ENCODE measurements around the gene TASP1.
"Not testable (repeated sequence)": the region's sequence is repeated elsewhere in the genome, so short reads cannot be mapped to it uniquely, and the experiment has no call there.

Gene TASP1

GRCh38 chr20:13671916-13672378 is 33.2 kb upstream of the TASP1 start:
- Histone ChIP-seq H3K27me3 (ENCODE audit: control insufficient read depth, insufficient read depth, low read length) (no peaks in the 10 kb centered on the region), H3K4me3 (ENCODE audit: low read depth, low read length) (no peak overlapping the region)

GRCh38 chr20:13671512-13671911 is 32.8 kb upstream of the TASP1 start:
- Histone ChIP-seq H3K36me3 (ENCODE audit: control insufficient read depth, insufficient read depth, low read length) (no peaks in the 10 kb centered on the region), H3K27me3 (ENCODE audit: control insufficient read depth, insufficient read depth, low read length) (no peaks in the 10 kb centered on the region), H3K4me1 (ENCODE audit: control insufficient read depth, insufficient read depth, low read length) (no peaks in the 10 kb centered on the region), H3K9ac (ENCODE audit: low read length) (no peak overlapping the region), H3K4me3 (ENCODE audit: low read depth, low read length) (no peak overlapping the region), H3K9me3 (ENCODE audit: control insufficient read depth, insufficient read depth, low read depth, low read length) (no peaks in the 10 kb centered on the region), H3K27ac (ENCODE audit: low read depth, low read length) (no peak overlapping the region)

More at GRCh38 chr20:13671916-13672378, 33.2 kb upstream of the TASP1 start:
- H3K9ac ChIP-seq (ENCODE audit: low read length), result no peak overlapping the region
- H3K27ac ChIP-seq (ENCODE audit: low read depth, low read length), result no peak overlapping the region
- H3K4me1 ChIP-seq (ENCODE audit: control insufficient read depth, insufficient read depth, low read length), result no peaks in the 10 kb centered on the region
- no peaks in the 10 kb centered on the region for H3K36me3 ChIP-seq (ENCODE audit: control insufficient read depth, insufficient read depth, low read length)
- H3K9me3 ChIP-seq (ENCODE audit: control insufficient read depth, insufficient read depth, low read depth, low read length), result no peaks in the 10 kb centered on the region

GRCh38 chr20:13670160-13670559 is 31.4 kb upstream of the TASP1 start:
- no peaks in the 10 kb centered on the region for H3K9me3 ChIP-seq (ENCODE audit: control insufficient read depth, insufficient read depth, low read depth, low read length)
- no peak overlapping the region for H3K4me3 ChIP-seq (ENCODE audit: low read depth, low read length)
- no peaks in the 10 kb centered on the region for H3K27me3 ChIP-seq (ENCODE audit: control insufficient read depth, insufficient read depth, low read length)
- no peaks in the 10 kb centered on the region for H3K4me1 ChIP-seq (ENCODE audit: control insufficient read depth, insufficient read depth, low read length)
- no peaks in the 10 kb centered on the region for H3K36me3 ChIP-seq (ENCODE audit: control insufficient read depth, insufficient read depth, low read length)
- H3K9ac ChIP-seq (ENCODE audit: low read length), result no peak overlapping the region
- no peak overlapping the region for H3K27ac ChIP-seq (ENCODE audit: low read depth, low read length)

- no peak overlapping the region for H3K9ac ChIP-seq (ENCODE audit: low read length)
- no peak overlapping the region for H3K4me3 ChIP-seq (ENCODE audit: low read depth, low read length)
- no peak overlapping the region for H3K27ac ChIP-seq (ENCODE audit: low read depth, low read length)
- H3K27me3 ChIP-seq (ENCODE audit: control insufficient read depth, insufficient read depth, low read length), result no peaks in the 10 kb centered on the region
- H3K4me1 ChIP-seq (ENCODE audit: control insufficient read depth, insufficient read depth, low read length), result no peaks in the 10 kb centered on the region
- no peaks in the 10 kb centered on the region for H3K36me3 ChIP-seq (ENCODE audit: control insufficient read depth, insufficient read depth, low read length)
- H3K9me3 ChIP-seq (ENCODE audit: control insufficient read depth, insufficient read depth, low read depth, low read length), result no peaks in the 10 kb centered on the region
These were observed 27.1 kb upstream of the TASP1 start for GRCh38 chr20:13665709-13666395.

- no peak overlapping the region for H3K9ac ChIP-seq (ENCODE audit: low read length)
- H3K27ac ChIP-seq (ENCODE audit: low read depth, low read length), result no peak overlapping the region
- no peak overlapping the region for H3K4me3 ChIP-seq (ENCODE audit: low read depth, low read length)
- H3K9me3 ChIP-seq (ENCODE audit: control insufficient read depth, insufficient read depth, low read depth, low read length), result no peaks in the 10 kb centered on the region
- no peaks in the 10 kb centered on the region for H3K27me3 ChIP-seq (ENCODE audit: control insufficient read depth, insufficient read depth, low read length)
- H3K36me3 ChIP-seq (ENCODE audit: control insufficient read depth, insufficient read depth, low read length), result no peaks in the 10 kb centered on the region
- H3K4me1 ChIP-seq (ENCODE audit: control insufficient read depth, insufficient read depth, low read length), result no peaks in the 10 kb centered on the region
These were observed 22.4 kb upstream of the TASP1 start for GRCh38 chr20:13661070-13661685.

GRCh38 chr20:13659288-13659687 is 20.6 kb upstream of the TASP1 start:
- no peak overlapping the region for H3K27ac ChIP-seq (ENCODE audit: low read depth, low read length)
- H3K36me3 ChIP-seq (ENCODE audit: control insufficient read depth, insufficient read depth, low read length), result no peaks in the 10 kb centered on the region
- H3K4me3 ChIP-seq (ENCODE audit: low read depth, low read length), result no peak overlapping the region
- H3K27me3 ChIP-seq (ENCODE audit: control insufficient read depth, insufficient read depth, low read length), result no peaks in the 10 kb centered on the region
- no peak overlapping the region for H3K9ac ChIP-seq (ENCODE audit: low read length)
- H3K4me1 ChIP-seq (ENCODE audit: control insufficient read depth, insufficient read depth, low read length), result no peaks in the 10 kb centered on the region
- H3K9me3 ChIP-seq (ENCODE audit: control insufficient read depth, insufficient read depth, low read depth, low read length), result no peaks in the 10 kb centered on the region

- H3K4me3 ChIP-seq (ENCODE audit: low read depth, low read length); H3K27me3 ChIP-seq (ENCODE audit: control insufficient read depth, insufficient read depth, low read length); H3K9me3 ChIP-seq (ENCODE audit: control insufficient read depth, insufficient read depth, low read depth, low read length); H3K4me1 ChIP-seq (ENCODE audit: control insufficient read depth, insufficient read depth, low read length); H3K9ac ChIP-seq (ENCODE audit: low read length); H3K36me3 ChIP-seq (ENCODE audit: control insufficient read depth, insufficient read depth, low read length); H3K27ac ChIP-seq (ENCODE audit: low read depth, low read length): not testable (repeated sequence)
These were observed 19.3 kb upstream of the TASP1 start for GRCh38 chr20:13658060-13658459.

- Histone ChIP-seq H3K4me3 (ENCODE audit: low read depth, low read length) (no peak overlapping the region), H3K27me3 (ENCODE audit: control insufficient read depth, insufficient read depth, low read length) (no peaks in the 10 kb centered on the region), H3K4me1 (ENCODE audit: control insufficient read depth, insufficient read depth, low read length) (no peaks in the 10 kb centered on the region), H3K36me3 (ENCODE audit: control insufficient read depth, insufficient read depth, low read length) (no peaks in the 10 kb centered on the region), H3K9ac (ENCODE audit: low read length) (no peak overlapping the region), H3K9me3 (ENCODE audit: control insufficient read depth, insufficient read depth, low read depth, low read length) (no peaks in the 10 kb centered on the region), H3K27ac (ENCODE audit: low read depth, low read length) (no peak overlapping the region)
These were observed 18.1 kb upstream of the TASP1 start for GRCh38 chr20:13656721-13657368.

GRCh38 chr20:13654463-13655023 is 15.8 kb upstream of the TASP1 start:
- Histone ChIP-seq H3K4me1 (ENCODE audit: control insufficient read depth, insufficient read depth, low read length) (peaks cover 11% of the 10 kb centered on the region), H3K9me3 (ENCODE audit: control insufficient read depth, insufficient read depth, low read depth, low read length) (no peaks in the 10 kb centered on the region), H3K27me3 (ENCODE audit: control insufficient read depth, insufficient read depth, low read length) (no peaks in the 10 kb centered on the region), H3K9ac (ENCODE audit: low read length) (no peak overlapping the region), H3K4me3 (ENCODE audit: low read depth, low read length) (no peak overlapping the region), H3K36me3 (ENCODE audit: control insufficient read depth, insufficient read depth, low read length) (no peaks in the 10 kb centered on the region), H3K27ac (ENCODE audit: low read depth, low read length) (no peak overlapping the region)

GRCh38 chr20:13650474-13650873 is 11.7 kb upstream of the TASP1 start:
- H3K4me1 ChIP-seq (ENCODE audit: control insufficient read depth, insufficient read depth, low read length), result peaks cover 17% of the 10 kb centered on the region
- H3K27ac ChIP-seq (ENCODE audit: low read depth, low read length), result no peak overlapping the region
- no peaks in the 10 kb centered on the region for H3K27me3 ChIP-seq (ENCODE audit: control insufficient read depth, insufficient read depth, low read length)
- H3K4me3 ChIP-seq (ENCODE audit: low read depth, low read length), result no peak overlapping the region
- no peak overlapping the region for H3K9ac ChIP-seq (ENCODE audit: low read length)
- H3K9me3 ChIP-seq (ENCODE audit: control insufficient read depth, insufficient read depth, low read depth, low read length), result no peaks in the 10 kb centered on the region
- no peaks in the 10 kb centered on the region for H3K36me3 ChIP-seq (ENCODE audit: control insufficient read depth, insufficient read depth, low read length)

All from HUES6 (cell line).